Adrenal gland (tissue), 5 donors: Measurements from ENCODE around the gene CDH4.

ENCODE experiments used
- POLR2A ChIP-seq, 2 donors: fragments of 450-650 bp; IDR thresholded peaks; one replicate each; pipeline ENCODE4 v1.6.1; 2017; ENCODE audit warnings: antibody characterized with exemption in 2 of 2, mild to moderate bottlenecking in 2 of 2, moderate library complexity in 1 of 2
- TF ChIP-seq, protein P1 (sequence below), 6 experiments: fragments of 450-650 bp in 4 of 6; fragments of 200-600 bp in 2 of 6; sonication (generic) in 1 of 6; IDR thresholded peaks; 1 replicate in 5 of 6; 2 replicates in 1 of 6; pipeline versions ENCODE4 v1.5.1 to v1.8.0; 2016 to 2021; ENCODE audit warnings: antibody characterized with exemption in 6 of 6, mild to moderate bottlenecking in 2 of 6, moderate library complexity in 1 of 6
- donor health status: DM: no; HTN: no; CAD: no.

- TF ChIP-seq POLR2A (IDR thresholded peaks at IDR 0.05) = no peak
- TF ChIP-seq, protein P1, sequence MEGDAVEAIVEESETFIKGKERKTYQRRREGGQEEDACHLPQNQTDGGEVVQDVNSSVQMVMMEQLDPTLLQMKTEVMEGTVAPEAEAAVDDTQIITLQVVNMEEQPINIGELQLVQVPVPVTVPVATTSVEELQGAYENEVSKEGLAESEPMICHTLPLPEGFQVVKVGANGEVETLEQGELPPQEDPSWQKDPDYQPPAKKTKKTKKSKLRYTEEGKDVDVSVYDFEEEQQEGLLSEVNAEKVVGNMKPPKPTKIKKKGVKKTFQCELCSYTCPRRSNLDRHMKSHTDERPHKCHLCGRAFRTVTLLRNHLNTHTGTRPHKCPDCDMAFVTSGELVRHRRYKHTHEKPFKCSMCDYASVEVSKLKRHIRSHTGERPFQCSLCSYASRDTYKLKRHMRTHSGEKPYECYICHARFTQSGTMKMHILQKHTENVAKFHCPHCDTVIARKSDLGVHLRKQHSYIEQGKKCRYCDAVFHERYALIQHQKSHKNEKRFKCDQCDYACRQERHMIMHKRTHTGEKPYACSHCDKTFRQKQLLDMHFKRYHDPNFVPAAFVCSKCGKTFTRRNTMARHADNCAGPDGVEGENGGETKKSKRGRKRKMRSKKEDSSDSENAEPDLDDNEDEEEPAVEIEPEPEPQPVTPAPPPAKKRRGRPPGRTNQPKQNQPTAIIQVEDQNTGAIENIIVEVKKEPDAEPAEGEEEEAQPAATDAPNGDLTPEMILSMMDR (IDR thresholded peaks at IDR 0.05) = no peak
Observed at GRCh38 chr20:61371501-61372136, 119.6 kb downstream of the CDH4 start.
